ENCODE data around the gene FCRL6.

Gene FCRL6

GRCh38 chr1:159838715-159839114, 36.6 kb downstream of the FCRL6 start:
- peak; percentile 32 for DNase-seq

DNA sequence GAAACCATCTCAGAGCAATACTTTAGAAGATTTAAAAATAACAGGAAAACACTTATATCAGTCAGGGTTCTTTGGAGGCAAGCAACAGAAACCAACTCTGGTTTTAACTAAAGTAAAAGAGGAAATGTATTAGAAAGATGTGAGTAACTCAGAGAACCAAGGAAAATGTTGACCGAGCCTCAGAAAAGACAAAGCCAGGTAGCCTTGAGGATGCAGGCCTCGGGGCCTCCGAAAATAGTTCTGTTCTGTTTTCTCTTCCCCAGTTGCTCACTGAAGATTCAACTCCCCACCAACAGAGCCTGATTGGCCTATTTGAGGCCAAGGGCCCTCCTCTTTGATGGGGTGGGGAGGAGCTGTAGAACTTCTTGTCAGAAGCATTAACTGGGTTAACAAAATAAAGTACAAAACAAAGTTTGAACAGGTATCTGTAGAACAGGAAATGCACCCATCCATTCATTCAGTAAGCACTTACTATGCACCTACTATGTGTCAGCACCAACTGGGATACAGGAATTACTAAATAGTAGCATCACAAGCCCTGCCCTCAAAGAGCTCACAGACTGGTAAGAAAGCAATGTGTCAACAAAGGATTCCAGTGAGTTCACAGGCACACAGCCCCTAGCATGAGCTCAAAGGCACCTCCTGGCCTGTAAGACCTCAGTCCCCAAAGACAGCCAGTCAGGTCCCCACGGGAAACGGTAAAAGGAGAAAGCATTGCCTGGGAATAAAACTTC, 37.1 kb downstream of the FCRL6 start:
- no peak for DNase-seq

DNA sequence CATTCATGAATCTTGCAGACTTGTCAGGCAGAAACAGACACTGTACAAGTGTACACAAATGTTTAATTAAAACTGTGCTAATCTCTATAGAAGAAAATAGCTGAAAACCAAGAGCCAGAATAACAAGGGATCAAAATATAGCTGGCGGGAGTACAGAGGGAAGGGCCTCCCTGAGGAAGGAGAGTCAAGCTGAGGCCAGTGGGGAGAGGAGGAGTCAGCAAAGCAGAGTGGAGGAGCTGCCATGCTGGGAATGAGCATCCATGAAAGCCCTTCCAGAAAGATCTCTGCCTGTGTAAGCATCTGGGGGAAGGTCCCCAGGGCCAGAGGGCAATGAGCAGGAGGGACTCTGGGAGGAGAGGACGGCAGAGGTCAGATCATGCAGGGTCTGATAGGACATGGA, 39.6 kb downstream of the FCRL6 start:
- no peak for DNase-seq

DNA sequence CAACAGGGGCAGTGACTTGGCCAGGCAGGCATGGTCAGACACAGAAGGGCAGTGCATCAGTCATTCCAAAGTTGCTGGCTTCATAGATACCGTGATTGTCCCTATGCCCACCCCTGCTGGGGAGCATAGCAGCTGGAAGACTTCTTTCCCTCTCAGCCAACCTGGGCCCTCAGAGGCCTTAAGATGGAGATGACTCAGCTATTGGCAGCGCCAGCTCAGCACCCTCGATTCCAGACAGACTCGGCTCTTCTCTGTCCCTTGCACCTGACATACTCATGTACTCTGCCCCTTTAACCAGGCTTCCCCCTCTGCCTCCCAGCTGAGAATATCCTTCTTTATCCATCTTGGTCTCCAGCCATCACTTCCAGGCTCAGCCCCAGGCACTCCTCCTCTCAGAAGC, 41.3 kb downstream of the FCRL6 start:
- DNase-seq = no peak

GRCh38 chr1:159845751-159846629, 43.8 kb downstream of the FCRL6 start:
- DNase-seq = no peak

GRCh38 chr1:159847231-159847630, 45.1 kb downstream of the FCRL6 start:
- DNase-seq = no peak

GRCh38 chr1:159848326-159848725, 46.2 kb downstream of the FCRL6 start:
- no peak for DNase-seq

GRCh38 chr1:159849626-159850366, 47.6 kb downstream of the FCRL6 start:
- DNase-seq = peak; percentile 50

DNA sequence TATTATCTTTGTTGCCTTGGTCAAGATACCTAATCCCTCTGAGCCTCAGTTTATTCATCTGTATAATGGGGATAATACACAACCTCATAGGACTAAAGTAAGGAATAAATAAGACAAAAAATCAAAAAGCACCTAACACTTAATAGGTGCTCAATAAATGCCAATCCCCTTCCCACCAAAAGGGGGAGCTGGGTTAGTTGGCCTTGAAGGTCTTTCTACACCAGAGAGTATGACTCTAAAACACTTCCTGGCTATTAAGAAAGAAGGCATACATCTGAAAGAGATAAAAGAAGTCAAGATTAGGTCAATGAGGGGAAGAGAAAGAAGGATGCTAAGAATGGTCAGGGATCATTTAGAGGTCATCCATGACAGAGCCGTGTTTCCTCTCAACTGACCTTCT, 49.2 kb downstream of the FCRL6 start:
- DNase-seq = no peak

DNA sequence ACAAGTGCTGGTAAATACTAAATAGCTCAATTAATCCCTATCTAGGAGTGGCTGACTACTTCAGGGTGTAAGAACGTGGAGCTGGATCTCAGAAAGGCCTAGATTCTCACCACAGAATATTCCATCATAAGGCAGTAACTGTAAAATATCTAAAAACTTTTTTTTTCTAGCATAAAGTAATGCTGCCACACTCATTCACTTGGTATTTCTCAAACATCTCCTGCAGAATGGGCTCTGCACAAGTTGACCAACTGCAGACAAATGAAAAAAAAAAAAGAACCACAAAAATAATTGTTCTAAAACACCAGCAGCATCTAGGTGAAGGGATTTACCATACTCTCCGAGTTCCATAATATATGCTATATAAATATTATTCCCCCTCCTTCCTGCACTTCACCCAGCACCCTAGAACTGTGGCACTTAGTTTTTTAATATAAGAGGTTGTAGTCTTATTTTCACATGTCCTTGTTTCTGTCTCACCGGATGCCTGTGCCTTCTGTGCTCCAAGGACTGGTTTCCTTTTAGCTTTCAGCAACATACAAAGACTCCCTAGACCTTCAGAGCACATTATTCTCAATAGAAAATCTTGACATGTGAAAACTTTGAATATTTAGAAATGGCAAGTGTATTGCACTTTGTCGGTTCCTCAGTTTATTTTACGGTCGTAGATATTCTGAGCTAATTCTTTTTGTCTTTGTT, 51.4 kb downstream of the FCRL6 start:
- no peak for DNase-seq

DNA sequence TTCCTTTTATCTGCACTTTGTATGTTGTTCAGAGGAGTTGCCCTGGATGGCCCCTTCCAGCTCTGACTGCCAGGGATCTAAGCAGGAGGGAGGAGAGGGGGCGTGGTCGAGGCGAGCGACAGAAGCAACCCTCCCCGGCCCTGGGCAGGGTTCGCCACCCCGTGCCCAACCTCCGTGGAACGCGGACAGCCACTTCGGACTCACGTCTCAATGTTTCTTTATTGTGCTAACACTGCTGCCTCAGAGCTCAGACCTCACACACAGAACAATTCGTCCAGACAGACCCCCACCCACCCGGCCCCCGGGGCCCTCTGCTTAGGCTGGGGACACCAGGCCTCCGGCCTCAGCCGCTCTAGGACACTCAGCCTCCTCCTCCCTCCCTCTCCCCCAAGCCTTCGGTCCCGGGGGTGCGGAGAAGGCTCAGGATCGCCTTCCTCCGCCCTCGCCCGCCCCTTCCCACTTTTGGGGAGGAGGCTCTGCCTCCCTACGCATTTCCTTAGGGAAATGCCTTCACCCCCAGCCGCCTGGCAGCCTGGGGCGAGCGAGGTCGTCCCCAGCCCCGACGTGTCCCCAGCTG, 52.0 kb downstream of the FCRL6 start:
- DNase-seq = no peak

DNA sequence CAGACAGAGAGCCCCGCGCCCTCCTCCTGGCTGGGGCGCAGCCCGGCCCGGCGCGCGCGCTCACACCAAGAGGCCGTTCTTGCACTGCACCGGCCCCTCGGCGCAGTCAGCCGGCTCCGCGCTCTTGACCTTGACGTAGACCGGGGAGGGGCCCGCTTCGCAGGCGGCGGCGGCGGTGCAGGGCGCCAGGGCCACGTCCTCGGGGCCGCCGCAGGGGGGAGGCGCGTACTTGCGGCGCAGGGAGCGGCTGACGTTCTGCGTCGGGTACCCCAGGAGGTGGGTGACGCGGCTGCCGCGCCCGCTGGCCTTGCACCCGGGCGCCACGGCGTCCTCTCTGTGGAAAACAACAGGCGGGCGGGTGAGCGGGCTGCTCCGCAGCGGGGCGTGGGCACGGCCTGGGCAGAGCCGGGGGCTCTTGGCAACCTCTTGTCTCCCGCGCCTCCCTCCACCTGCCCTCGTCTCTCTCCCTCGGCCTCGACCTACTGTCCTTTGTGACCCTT, 52.6 kb downstream of the FCRL6 start:
- DNase-seq = peak; percentile 72

DNA sequence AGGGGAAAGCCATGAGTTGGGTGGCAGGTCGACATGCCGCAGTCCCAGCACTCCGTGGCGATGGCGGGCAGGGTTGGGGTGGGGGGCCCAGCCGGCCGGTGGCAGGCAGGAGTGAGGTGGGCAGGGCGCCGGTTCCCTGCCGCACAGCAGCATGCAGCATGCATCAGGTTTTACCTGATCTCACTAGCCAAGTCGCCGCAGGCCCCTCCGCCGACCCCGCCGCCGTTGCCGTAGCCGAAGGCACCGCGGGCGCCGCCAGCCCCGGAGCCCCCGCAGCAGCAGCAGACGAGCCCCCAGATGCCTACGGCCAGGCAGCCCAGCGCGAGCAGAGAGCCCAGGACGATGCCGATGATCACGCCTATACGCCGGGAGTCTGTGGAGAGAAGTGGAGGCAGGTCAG, 53.5 kb downstream of the FCRL6 start:
- no peak for DNase-seq

GRCh38 chr1:159856576-159856975, 54.4 kb downstream of the FCRL6 start:
- DNase-seq = no peak

- DNase-seq = no peak
These were observed 55.7 kb downstream of the FCRL6 start for GRCh38 chr1:159857889-159858288.

DNA sequence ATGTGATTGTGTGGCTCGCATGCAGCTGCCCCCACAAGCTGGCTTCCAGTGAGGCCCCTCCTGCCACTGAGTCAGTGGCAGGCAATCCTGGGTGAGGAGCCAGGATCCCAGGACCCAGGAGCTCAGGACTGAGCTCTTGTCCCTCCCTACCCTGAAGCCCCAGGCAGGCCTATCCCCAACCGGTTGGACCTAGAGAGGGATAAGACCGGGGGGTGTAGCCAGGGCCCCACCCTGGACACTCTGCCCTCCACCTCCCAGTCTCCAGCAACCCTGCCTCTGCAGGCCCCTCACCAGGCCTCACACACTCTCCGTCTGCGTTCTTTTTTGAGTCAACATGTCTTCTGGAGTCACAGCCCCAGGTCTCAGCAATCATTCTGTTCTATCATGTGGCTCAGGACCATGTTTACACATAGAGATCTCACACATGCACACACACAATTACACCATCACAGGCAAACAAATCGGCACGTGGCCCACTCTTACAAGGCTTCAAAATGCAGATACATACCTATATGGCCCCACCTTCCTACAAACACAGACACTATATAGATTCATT, 57.7 kb downstream of the FCRL6 start:
- no peak for DNase-seq

- peak; percentile 36 for DNase-seq
These were observed 58.3 kb downstream of the FCRL6 start for GRCh38 chr1:159860456-159860855.

DNA sequence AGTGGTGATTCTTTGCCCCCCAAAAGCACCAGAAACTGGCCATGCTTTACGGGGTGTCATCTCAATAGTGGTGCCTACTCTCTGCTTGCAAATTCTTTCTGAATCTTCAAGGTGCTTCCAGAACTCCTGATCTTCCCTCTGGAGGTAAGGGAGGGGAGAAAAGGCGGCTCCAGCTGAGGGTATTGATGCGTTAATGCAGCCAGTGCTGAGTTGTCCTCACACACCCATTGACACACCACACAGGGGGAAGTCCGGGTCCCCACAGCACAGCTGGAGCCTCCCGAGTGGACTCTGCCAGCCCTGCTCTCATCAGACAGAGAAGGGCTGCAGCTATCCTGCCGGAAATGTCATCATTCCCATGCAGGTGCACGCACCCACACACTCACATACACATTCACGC, 59.1 kb downstream of the FCRL6 start:
- no peak for DNase-seq

- no peak for DNase-seq
These were observed 59.9 kb downstream of the FCRL6 start for GRCh38 chr1:159862031-159862430.

GRCh38 chr1:159862557-159862956, 60.4 kb downstream of the FCRL6 start, which contains the start of gene VSIG8:
Gene VSIG8, minus strand, starts transcription at chr1:159862657. Its CDS starts 136 bp downstream, at chr1:159862521.
- DNase-seq = no peak

DNA sequence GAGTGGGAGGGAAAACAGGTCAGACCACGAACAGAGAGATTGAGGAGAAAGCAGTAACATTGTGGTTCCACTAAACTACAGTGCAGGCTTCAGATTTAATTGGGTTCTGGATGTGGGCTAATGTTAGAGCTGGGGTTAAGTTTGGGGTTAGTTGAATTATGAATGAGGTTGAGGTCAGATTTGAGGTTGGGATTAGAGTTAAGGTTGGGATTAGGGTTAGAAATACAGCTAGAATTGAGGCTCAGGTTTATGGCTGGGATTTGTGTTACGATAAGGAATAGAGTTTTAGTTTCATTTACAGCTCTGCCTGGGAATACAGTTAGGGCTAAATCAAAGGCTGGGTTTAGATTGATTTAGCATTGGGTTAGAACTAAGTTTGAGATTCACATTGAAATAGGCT, 62.1 kb downstream of the FCRL6 start:
- DNase-seq = no peak
